Activated naive CD4-positive, alpha-beta T cell treated with anti-CD3 and anti-CD28 coated beads, Interleukin-2, amount 50 U/mL, for 24 hours (primary cell): ENCODE data around the gene AVPR1B.

Source experiments
- H3K27ac Mint-ChIP-seq: one replicate; pipeline ENCODE4 v1.8.0; 2021; ENCODE audit warnings: mild to moderate bottlenecking, mixed read lengths
- H3K27me3 Mint-ChIP-seq: one replicate; pipeline ENCODE4 v1.8.0; 2021; ENCODE audit warnings: mixed read lengths
- H3K36me3 Mint-ChIP-seq: one replicate; pipeline ENCODE4 v1.8.0; 2021; ENCODE audit warnings: mixed read lengths
- H3K4me1 Mint-ChIP-seq: one replicate; pipeline ENCODE4 v1.8.0; 2021; ENCODE audit warnings: mixed read lengths
- H3K4me3 Mint-ChIP-seq: one replicate; pipeline ENCODE4 v1.8.0; 2021; ENCODE audit warnings: mild to moderate bottlenecking, mixed read lengths
- H3K9me3 Mint-ChIP-seq: one replicate; pipeline ENCODE4 v1.8.0; 2021; ENCODE audit warnings: mixed read lengths

AVPR1B gene

GRCh38 chr1:206103979-206104378 is 13.2 kb downstream of the AVPR1B start:
- Mint-ChIP-seq H3K4me3 (no peak overlapping the region), H3K9me3 (no peaks in the 10 kb centered on the region), H3K27me3 (peaks cover 1% of the 10 kb centered on the region), H3K4me1 (no peaks in the 10 kb centered on the region), H3K27ac (no peak overlapping the region), H3K36me3 (no peaks in the 10 kb centered on the region)

GRCh38 chr1:206102292-206102936 is 14.8 kb downstream of the AVPR1B start:
- Mint-ChIP-seq H3K4me1 (no peaks in the 10 kb centered on the region), H3K4me3 (no peak overlapping the region), H3K27ac (no peak overlapping the region), H3K27me3 (peaks cover 1% of the 10 kb centered on the region), H3K36me3 (no peaks in the 10 kb centered on the region), H3K9me3 (no peaks in the 10 kb centered on the region)

GRCh38 chr1:206101351-206102045 is 15.7 kb downstream of the AVPR1B start:
- Mint-ChIP-seq H3K27me3 (peaks cover 1% of the 10 kb centered on the region), H3K9me3 (no peaks in the 10 kb centered on the region), H3K27ac (no peak overlapping the region), H3K4me1 (no peaks in the 10 kb centered on the region), H3K36me3 (no peaks in the 10 kb centered on the region), H3K4me3 (no peak overlapping the region)

GRCh38 chr1:206100226-206100815 is 16.9 kb downstream of the AVPR1B start:
- Mint-ChIP-seq H3K27me3 (peaks cover 1% of the 10 kb centered on the region), H3K27ac (no peak overlapping the region), H3K4me3 (no peak overlapping the region), H3K4me1 (no peaks in the 10 kb centered on the region), H3K9me3 (no peaks in the 10 kb centered on the region), H3K36me3 (no peaks in the 10 kb centered on the region)

- Mint-ChIP-seq H3K4me1 (no peaks in the 10 kb centered on the region), H3K36me3 (no peaks in the 10 kb centered on the region), H3K4me3 (no peak overlapping the region), H3K27ac (no peak overlapping the region), H3K9me3 (no peaks in the 10 kb centered on the region), H3K27me3 (peaks cover 3% of the 10 kb centered on the region)
Observed at GRCh38 chr1:206098242-206098919, 18.8 kb downstream of the AVPR1B start.

- peaks cover 3% of the 10 kb centered on the region for H3K27me3 Mint-ChIP-seq
- no peaks in the 10 kb centered on the region for H3K4me1 Mint-ChIP-seq
- no peaks in the 10 kb centered on the region for H3K9me3 Mint-ChIP-seq
- H3K36me3 Mint-ChIP-seq: no peaks in the 10 kb centered on the region
- H3K4me3 Mint-ChIP-seq: no peak overlapping the region
- no peak overlapping the region for H3K27ac Mint-ChIP-seq
Observed at GRCh38 chr1:206097381-206097780, 19.8 kb downstream of the AVPR1B start.

GRCh38 chr1:206094024-206094423 is 23.2 kb downstream of the AVPR1B start:
- Mint-ChIP-seq H3K27me3 (peaks cover 2% of the 10 kb centered on the region), H3K36me3 (no peaks in the 10 kb centered on the region), H3K4me3 (no peak overlapping the region), H3K4me1 (no peaks in the 10 kb centered on the region), H3K9me3 (no peaks in the 10 kb centered on the region), H3K27ac (no peak overlapping the region)

GRCh38 chr1:206089341-206089740 is 27.8 kb downstream of the AVPR1B start:
- Mint-ChIP-seq H3K27ac (no peak overlapping the region), H3K4me3 (no peak overlapping the region), H3K36me3 (no peaks in the 10 kb centered on the region), H3K4me1 (no peaks in the 10 kb centered on the region), H3K9me3 (no peaks in the 10 kb centered on the region), H3K27me3 (no peaks in the 10 kb centered on the region)

- Mint-ChIP-seq H3K36me3 (no peaks in the 10 kb centered on the region), H3K27ac (no peak overlapping the region), H3K4me1 (no peaks in the 10 kb centered on the region), H3K4me3 (no peak overlapping the region), H3K9me3 (no peaks in the 10 kb centered on the region), H3K27me3 (no peaks in the 10 kb centered on the region)
Observed at GRCh38 chr1:206087091-206087490, 30.1 kb downstream of the AVPR1B start.

- H3K9me3 Mint-ChIP-seq: no peaks in the 10 kb centered on the region
- H3K36me3 Mint-ChIP-seq: no peaks in the 10 kb centered on the region
- no peak overlapping the region for H3K4me3 Mint-ChIP-seq
- H3K27me3 Mint-ChIP-seq: no peaks in the 10 kb centered on the region
- no peak overlapping the region for H3K27ac Mint-ChIP-seq
- peaks cover 17% of the 10 kb centered on the region for H3K4me1 Mint-ChIP-seq
Observed at GRCh38 chr1:206083750-206084149, 33.4 kb downstream of the AVPR1B start.

GRCh38 chr1:206082831-206083695 is 34.1 kb downstream of the AVPR1B start:
- Mint-ChIP-seq H3K4me3 (no peak overlapping the region), H3K36me3 (no peaks in the 10 kb centered on the region), H3K27ac (no peak overlapping the region), H3K9me3 (no peaks in the 10 kb centered on the region), H3K27me3 (no peaks in the 10 kb centered on the region), H3K4me1 (peaks cover 17% of the 10 kb centered on the region)

GRCh38 chr1:206081856-206082255 is 35.3 kb downstream of the AVPR1B start:
- Mint-ChIP-seq H3K4me1 (peaks cover 17% of the 10 kb centered on the region), H3K27me3 (no peaks in the 10 kb centered on the region)

GRCh38 chr1:206080026-206080820 is 37.0 kb downstream of the AVPR1B start:
- H3K9me3 Mint-ChIP-seq: no peaks in the 10 kb centered on the region
- no peak overlapping the region for H3K27ac Mint-ChIP-seq
- H3K4me3 Mint-ChIP-seq: no peak overlapping the region
- H3K27me3 Mint-ChIP-seq: no peaks in the 10 kb centered on the region
- H3K4me1 Mint-ChIP-seq: peaks cover 17% of the 10 kb centered on the region
- no peaks in the 10 kb centered on the region for H3K36me3 Mint-ChIP-seq

More at GRCh38 chr1:206081856-206082255, 35.3 kb downstream of the AVPR1B start:
- no peaks in the 10 kb centered on the region for H3K36me3 Mint-ChIP-seq
- H3K4me3 Mint-ChIP-seq: no peak overlapping the region
- no peak overlapping the region for H3K27ac Mint-ChIP-seq
- no peaks in the 10 kb centered on the region for H3K9me3 Mint-ChIP-seq

- Mint-ChIP-seq H3K4me3 (no peak overlapping the region), H3K9me3 (no peaks in the 10 kb centered on the region), H3K4me1 (peaks cover 17% of the 10 kb centered on the region), H3K27me3 (no peaks in the 10 kb centered on the region), H3K36me3 (no peaks in the 10 kb centered on the region), H3K27ac (no peak overlapping the region)
Observed at GRCh38 chr1:206079135-206079534, 38.1 kb downstream of the AVPR1B start.
